ENCODE measurements around the gene PTCRA.

DNA sequence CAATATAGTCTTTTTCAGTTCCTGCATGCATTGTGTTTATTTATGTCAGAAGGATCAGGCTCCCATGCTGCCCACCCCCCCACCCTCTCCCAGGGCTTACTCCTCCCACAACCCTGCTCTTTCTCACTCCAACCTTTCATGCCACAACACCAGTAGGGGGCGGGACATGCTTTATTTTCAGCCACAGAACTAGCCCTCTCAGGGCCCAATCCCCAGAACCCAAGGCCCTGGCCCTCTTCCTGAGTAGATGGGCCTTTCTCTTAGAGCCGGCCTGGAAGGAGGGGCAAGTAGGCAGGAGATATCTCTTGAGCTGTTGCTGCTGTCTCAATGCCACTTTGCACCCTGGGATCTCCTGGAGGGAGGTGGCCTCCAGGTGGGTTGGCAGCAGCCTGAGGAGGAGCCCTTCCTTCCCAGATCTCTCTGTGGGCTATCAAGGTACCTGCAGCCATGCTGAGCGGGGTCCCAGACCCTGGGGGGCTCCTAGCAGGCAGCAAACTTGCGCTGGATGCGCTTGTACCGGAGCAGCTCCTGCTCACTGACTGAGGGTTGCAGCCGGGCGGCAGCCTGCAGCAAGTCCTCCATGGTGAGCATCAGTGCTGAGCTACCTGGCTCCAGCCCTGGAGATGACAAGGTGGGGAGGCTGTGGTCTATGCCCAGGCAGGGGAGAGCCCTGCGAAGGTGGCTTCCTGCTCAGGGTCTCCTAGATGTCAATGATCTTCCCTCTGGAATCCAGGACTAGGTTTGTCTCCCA lies 48.2 kb downstream of the PTCRA start:
- TF ChIP-seq POLR2AphosphoS5 (IDR thresholded peaks at IDR 0.05; ENCODE audit: low read depth, low read length): no peak
- TF ChIP-seq, protein P1, sequence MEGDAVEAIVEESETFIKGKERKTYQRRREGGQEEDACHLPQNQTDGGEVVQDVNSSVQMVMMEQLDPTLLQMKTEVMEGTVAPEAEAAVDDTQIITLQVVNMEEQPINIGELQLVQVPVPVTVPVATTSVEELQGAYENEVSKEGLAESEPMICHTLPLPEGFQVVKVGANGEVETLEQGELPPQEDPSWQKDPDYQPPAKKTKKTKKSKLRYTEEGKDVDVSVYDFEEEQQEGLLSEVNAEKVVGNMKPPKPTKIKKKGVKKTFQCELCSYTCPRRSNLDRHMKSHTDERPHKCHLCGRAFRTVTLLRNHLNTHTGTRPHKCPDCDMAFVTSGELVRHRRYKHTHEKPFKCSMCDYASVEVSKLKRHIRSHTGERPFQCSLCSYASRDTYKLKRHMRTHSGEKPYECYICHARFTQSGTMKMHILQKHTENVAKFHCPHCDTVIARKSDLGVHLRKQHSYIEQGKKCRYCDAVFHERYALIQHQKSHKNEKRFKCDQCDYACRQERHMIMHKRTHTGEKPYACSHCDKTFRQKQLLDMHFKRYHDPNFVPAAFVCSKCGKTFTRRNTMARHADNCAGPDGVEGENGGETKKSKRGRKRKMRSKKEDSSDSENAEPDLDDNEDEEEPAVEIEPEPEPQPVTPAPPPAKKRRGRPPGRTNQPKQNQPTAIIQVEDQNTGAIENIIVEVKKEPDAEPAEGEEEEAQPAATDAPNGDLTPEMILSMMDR (IDR thresholded peaks at IDR 0.05): no peak; the same call in 1 of the 2 replicates
- TF ChIP-seq, protein P2, sequence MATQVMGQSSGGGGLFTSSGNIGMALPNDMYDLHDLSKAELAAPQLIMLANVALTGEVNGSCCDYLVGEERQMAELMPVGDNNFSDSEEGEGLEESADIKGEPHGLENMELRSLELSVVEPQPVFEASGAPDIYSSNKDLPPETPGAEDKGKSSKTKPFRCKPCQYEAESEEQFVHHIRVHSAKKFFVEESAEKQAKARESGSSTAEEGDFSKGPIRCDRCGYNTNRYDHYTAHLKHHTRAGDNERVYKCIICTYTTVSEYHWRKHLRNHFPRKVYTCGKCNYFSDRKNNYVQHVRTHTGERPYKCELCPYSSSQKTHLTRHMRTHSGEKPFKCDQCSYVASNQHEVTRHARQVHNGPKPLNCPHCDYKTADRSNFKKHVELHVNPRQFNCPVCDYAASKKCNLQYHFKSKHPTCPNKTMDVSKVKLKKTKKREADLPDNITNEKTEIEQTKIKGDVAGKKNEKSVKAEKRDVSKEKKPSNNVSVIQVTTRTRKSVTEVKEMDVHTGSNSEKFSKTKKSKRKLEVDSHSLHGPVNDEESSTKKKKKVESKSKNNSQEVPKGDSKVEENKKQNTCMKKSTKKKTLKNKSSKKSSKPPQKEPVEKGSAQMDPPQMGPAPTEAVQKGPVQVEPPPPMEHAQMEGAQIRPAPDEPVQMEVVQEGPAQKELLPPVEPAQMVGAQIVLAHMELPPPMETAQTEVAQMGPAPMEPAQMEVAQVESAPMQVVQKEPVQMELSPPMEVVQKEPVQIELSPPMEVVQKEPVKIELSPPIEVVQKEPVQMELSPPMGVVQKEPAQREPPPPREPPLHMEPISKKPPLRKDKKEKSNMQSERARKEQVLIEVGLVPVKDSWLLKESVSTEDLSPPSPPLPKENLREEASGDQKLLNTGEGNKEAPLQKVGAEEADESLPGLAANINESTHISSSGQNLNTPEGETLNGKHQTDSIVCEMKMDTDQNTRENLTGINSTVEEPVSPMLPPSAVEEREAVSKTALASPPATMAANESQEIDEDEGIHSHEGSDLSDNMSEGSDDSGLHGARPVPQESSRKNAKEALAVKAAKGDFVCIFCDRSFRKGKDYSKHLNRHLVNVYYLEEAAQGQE (IDR thresholded peaks at IDR 0.05; ENCODE audit: insufficient read depth in 1 of 2, low read depth in 2 of 2, low read length in 1 of 2): no peak
- no peak for TF ChIP-seq SIN3A (IDR thresholded peaks at IDR 0.05; ENCODE audit: borderline replicate concordance, insufficient read depth, low read depth, low read length)
